ENCODE results near the gene TAF1B. TPM values are rescaled to one million over a fixed set of nuclear protein-coding genes. Genes with fewer than 3 reads are reported as not detected.

Gene TAF1B
- total RNA-seq, 4 donors from 2014 or later, result 11.7 to 49.4 (median 18.9) TPM

DNA sequence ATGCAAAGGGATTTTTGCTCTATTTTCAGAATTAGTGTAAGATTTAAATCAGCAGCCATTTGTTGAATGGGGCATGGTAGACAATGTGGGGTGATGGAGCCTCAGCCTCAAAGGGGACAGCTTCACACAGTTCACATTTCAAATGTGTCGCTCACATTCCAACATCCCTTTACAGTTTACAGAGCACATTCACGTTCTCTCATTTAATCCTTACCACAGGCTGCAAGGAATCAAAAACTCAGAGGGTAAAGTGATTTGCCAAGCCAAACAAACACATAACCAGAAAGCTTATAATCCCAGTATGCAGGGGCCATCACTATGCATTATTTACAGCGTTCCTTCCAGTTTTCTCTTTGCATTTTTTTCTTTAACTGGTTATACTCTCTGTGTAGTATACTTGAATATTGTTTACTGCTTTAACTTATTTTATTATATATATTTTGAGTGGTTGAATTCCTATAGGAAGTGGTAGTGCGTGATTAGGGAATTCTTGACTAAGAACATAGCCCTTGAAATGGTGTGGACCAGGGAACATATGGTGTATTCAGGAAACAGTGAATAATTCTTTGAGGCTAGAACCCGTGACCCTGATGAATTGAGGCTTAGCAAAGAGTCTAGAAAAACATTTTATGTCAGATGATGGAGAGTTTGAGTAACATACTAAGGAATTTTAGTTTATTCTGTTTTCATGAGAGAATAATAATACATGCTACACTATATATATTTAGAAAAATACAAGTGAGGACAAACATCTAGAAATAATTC lies 18.1 kb upstream of the TAF1B start:
- TF ChIP-seq, protein P1, sequence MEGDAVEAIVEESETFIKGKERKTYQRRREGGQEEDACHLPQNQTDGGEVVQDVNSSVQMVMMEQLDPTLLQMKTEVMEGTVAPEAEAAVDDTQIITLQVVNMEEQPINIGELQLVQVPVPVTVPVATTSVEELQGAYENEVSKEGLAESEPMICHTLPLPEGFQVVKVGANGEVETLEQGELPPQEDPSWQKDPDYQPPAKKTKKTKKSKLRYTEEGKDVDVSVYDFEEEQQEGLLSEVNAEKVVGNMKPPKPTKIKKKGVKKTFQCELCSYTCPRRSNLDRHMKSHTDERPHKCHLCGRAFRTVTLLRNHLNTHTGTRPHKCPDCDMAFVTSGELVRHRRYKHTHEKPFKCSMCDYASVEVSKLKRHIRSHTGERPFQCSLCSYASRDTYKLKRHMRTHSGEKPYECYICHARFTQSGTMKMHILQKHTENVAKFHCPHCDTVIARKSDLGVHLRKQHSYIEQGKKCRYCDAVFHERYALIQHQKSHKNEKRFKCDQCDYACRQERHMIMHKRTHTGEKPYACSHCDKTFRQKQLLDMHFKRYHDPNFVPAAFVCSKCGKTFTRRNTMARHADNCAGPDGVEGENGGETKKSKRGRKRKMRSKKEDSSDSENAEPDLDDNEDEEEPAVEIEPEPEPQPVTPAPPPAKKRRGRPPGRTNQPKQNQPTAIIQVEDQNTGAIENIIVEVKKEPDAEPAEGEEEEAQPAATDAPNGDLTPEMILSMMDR (IDR thresholded peaks at IDR 0.05; ENCODE audit: low read depth), result no peak

DNA sequence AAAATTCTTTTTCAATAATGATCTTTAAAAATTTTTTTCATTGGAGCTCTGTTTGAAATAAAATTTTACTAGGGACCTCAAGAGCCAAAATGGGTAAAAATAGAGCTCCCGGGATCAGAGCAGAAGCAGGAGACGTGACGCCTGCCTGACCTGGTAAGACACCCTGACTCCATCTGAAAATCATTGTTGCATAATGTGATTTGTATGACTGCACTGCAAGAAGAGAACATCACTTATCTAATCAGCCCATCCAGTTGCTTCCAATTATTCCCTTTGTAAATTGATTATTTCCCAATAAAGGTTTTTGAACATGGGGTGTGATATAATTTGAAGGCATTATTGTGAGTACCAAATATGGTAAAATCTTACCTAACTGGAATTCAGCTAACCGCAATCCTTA lies 17.1 kb upstream of the TAF1B start:
- TF ChIP-seq, protein P1 (IDR thresholded peaks at IDR 0.05; ENCODE audit: low read depth), result no peak

DNA sequence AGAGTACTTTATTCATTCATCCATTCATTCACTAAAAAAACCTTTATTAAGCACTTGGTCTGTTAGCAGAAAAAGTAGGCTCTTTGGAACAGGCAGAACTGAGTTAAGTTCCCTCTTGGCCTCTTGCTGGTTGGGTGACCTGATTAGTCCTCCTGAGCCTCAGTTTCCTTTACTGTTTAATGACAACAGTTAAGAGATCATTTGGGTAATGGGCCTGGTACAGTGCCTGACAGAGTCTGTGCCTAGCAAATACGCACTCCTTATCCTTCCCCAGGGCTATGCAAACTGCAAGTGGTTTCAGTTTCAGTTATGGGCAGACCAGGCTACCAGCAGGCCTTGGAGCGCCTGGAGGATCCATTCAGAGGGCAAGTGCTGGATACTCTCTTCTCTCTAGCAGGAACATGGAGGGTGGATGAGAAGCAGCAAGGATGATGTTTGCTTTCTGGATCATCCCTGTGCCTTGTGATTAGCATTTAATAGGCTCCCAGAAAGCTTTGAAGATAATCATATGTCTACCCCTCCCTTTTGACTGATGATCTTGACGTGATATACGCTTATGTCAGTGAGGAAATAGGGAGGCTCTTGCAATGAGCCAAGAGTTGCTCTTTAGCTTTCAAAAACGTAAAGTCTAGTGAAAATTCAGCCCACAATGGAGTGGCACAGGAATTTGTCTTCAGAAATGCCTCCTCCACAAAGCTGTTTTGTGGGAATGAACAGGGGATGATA lies 12.4 kb upstream of the TAF1B start:
- TF ChIP-seq, protein P1 (IDR thresholded peaks at IDR 0.05; ENCODE audit: low read depth), result no peak

DNA sequence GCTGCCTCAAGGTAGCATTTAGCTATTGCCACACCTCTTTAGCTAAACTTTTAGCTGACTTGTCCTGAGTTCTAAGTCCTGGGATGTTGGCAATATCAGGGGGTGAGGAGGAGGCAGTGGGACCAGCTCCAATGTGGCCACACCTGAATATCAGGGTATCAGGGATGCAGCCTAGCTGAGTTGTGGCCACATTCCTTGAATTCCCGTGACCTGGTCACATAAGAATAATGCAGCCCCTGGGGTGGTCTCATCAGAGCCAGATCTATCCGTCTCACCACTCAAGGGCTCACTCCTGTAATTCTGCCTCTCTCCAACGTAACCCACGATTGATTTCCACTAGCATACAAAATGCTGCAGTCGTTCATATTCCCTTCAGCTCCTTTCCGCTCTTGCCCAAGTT lies 11.6 kb upstream of the TAF1B start:
- TF ChIP-seq, protein P1 (IDR thresholded peaks at IDR 0.05; ENCODE audit: low read depth), result no peak

DNA sequence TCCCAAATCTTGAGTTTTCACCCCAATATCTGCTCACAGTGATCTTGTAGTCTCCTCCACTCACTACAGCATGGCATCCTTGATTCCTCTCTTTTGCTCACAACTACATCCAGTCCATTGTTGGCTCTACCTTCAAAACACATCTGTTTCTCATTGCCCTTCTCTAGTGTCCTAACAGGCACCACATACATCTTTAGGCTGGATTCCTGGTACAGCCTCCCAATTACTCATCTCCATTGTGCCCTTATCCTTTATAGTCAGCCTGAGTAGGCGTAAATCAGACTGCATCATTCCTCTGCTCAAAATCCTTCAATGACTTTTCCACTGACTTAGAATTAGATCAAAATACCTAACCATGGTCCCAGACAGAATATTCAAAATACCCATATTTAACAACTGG lies 10.7 kb upstream of the TAF1B start:
- TF ChIP-seq, protein P1 (IDR thresholded peaks at IDR 0.05; ENCODE audit: low read depth), result no peak

DNA sequence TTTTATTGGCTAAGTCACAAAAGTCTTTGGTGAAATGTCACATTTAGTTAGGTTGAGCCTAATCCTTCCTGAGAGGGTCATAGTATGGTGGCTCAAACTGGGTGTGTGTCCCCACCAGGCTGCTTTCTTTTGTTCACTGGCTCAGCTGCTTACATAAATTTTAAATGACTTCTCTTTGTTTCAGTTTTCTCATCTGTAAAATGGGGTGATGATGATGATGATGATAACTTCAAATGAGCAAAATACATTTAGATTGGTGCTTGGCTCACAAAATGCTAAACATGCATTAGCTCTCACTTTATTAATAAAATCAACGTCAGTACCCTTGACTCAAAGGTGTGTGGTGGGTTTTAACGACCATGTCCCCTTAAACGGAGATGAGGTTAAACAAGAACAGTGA lies 7.2 kb upstream of the TAF1B start:
- TF ChIP-seq, protein P1 (IDR thresholded peaks at IDR 0.05; ENCODE audit: low read depth), result no peak

DNA sequence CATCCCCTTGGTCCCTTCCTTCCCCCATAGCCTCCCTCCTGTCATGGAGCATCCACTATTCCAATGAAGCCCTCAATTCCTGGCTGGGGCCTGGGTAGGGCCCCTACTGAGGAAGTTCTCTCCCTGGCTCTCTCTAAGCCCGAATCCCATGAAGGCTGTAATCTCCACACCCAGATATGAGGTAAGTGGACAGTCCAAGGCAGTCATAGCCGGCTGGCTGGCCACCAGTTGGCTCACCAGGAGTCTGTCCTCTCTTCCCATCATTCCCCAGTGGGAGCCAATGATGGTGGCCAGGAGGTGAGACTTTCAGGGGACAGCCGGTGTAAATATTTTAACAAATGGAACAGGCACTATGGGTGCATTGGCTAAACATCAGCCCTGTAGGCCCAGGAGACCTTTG lies 6.8 kb upstream of the TAF1B start:
- TF ChIP-seq, protein P1 (IDR thresholded peaks at IDR 0.05; ENCODE audit: low read depth), result no peak
